ENCODE results near the gene DENND5A. TPM values are rescaled to one million over a fixed set of nuclear protein-coding genes. Genes with fewer than 3 reads are reported as not detected.

The DENND5A gene
- polyA plus RNA-seq, 3 donors, result 24.4 to 291 (median 37.5) TPM

GRCh38 chr11:9302448-9302847, 37.3 kb upstream of the DENND5A start:
- H3K27me3 ChIP-seq (ENCODE audit: control insufficient read depth in 2 of 2, insufficient read depth in 2 of 2, low read length in 2 of 2), result no peaks in the 10 kb centered on the region
- Mint-ChIP-seq H3K9me3 (no peaks in the 10 kb centered on the region), H3K4me3 (no peak overlapping the region), H3K4me1 (peaks cover 8% of the 10 kb centered on the region), H3K27ac (peak overlapping the region in 2 of 7 donors; percentile 66 to 81), H3K36me3 (peaks cover 4 to 12% of the 10 kb centered on the region in 2 donors), H3K27me3 (ENCODE audit: low read depth in 3 of 3) (peaks cover 0 to 1% (median 0%) of the 10 kb centered on the region in 3 donors)
- peaks cover 7 to 8% of the 10 kb centered on the region in 2 donors for H3K4me1 ChIP-seq (ENCODE audit: control insufficient read depth in 1 of 2, insufficient read depth in 2 of 2, low read length in 2 of 2)
- no peak for DNase-seq
- peaks cover 3 to 12% of the 10 kb centered on the region in 2 donors for H3K36me3 ChIP-seq (replicated peaks in 1 of 2; ENCODE audit: control insufficient read depth in 1 of 2, insufficient read depth in 2 of 2, low read length in 2 of 2)
- WGBS (ENCODE audit: insufficient coverage), result no CpG with 5 or more reads among the region's 3 CpGs
- H3K27ac ChIP-seq (ENCODE audit: low read depth in 1 of 2, low read length in 2 of 2), result no peak overlapping the region
- H3K79me2 ChIP-seq (ENCODE audit: insufficient read depth, low read length), result peaks cover 55% of the 10 kb centered on the region
- H3K4me2 ChIP-seq (replicated peaks; ENCODE audit: extremely low read depth, low read length, poor library complexity, severe bottlenecking), result no peak overlapping the region
- H4K20me1 ChIP-seq (ENCODE audit: insufficient read depth, low read length), result peaks cover 3% of the 10 kb centered on the region
- intact Hi-C loops (cut with micrococcal nuclease), result no loop called here
- H3K9me3 ChIP-seq (replicated peaks in 1 of 2; ENCODE audit: control insufficient read depth in 1 of 2, insufficient read depth in 1 of 2, low read length in 2 of 2), result no peaks in the 10 kb centered on the region
- H3K9ac ChIP-seq (ENCODE audit: insufficient read depth, low read length, poor library complexity, severe bottlenecking), result no peak overlapping the region
- no peak overlapping the region for H2AFZ ChIP-seq (ENCODE audit: insufficient read depth, low read depth, low read length, poor library complexity, severe bottlenecking)
- H3K4me3 ChIP-seq (replicated peaks in 1 of 3; ENCODE audit: low read depth in 2 of 3, low read length in 3 of 3), result no peak overlapping the region
- TF ChIP-seq CTCF (IDR thresholded peaks at IDR 0.05), result no peak

- intact Hi-C loops (cut with micrococcal nuclease), result no loop called here
- Histone ChIP-seq H3K4me1 (ENCODE audit: control insufficient read depth in 1 of 2, insufficient read depth in 2 of 2, low read length in 2 of 2) (peaks cover 7 to 8% of the 10 kb centered on the region in 2 donors), H3K79me2 (ENCODE audit: insufficient read depth, low read length) (peaks cover 48% of the 10 kb centered on the region), H2AFZ (ENCODE audit: insufficient read depth, low read depth, low read length, poor library complexity, severe bottlenecking) (no peak overlapping the region), H3K9ac (ENCODE audit: insufficient read depth, low read length, poor library complexity, severe bottlenecking) (no peak overlapping the region), H3K9me3 (replicated peaks in 1 of 2; ENCODE audit: control insufficient read depth in 1 of 2, insufficient read depth in 1 of 2, low read length in 2 of 2) (no peaks in the 10 kb centered on the region), H3K36me3 (replicated peaks in 1 of 2; ENCODE audit: control insufficient read depth in 1 of 2, insufficient read depth in 2 of 2, low read length in 2 of 2) (peaks cover 3 to 18% of the 10 kb centered on the region in 2 donors), H3K4me2 (replicated peaks; ENCODE audit: extremely low read depth, low read length, poor library complexity, severe bottlenecking) (peak overlapping the region; percentile 17), H4K20me1 (ENCODE audit: insufficient read depth, low read length) (peaks cover 3% of the 10 kb centered on the region), H3K27me3 (ENCODE audit: control insufficient read depth in 2 of 2, insufficient read depth in 2 of 2, low read length in 2 of 2) (no peaks in the 10 kb centered on the region), H3K27ac (ENCODE audit: low read depth in 1 of 2, low read length in 2 of 2) (peak overlapping the region in 1 of 2 donors; percentile 59), H3K4me3 (replicated peaks in 1 of 3; ENCODE audit: low read depth in 2 of 3, low read length in 3 of 3) (peak overlapping the region in 1 of 3 experiments; percentile 1)
- peak overlapping the region; percentile 34 to 85 (median 77) for H3K27ac Mint-ChIP-seq
- peaks cover 0 to 1% (median 0%) of the 10 kb centered on the region in 3 donors for H3K27me3 Mint-ChIP-seq (ENCODE audit: low read depth in 3 of 3)
- TF ChIP-seq CTCF (IDR thresholded peaks at IDR 0.05), result no peak
- no peaks in the 10 kb centered on the region for H3K9me3 Mint-ChIP-seq
- peak; percentile 17 to 56 (median 29) for DNase-seq
- H3K36me3 Mint-ChIP-seq, result peaks cover 4 to 15% of the 10 kb centered on the region in 2 donors
- peaks cover 8% of the 10 kb centered on the region for H3K4me1 Mint-ChIP-seq
- peak overlapping the region in 1 of 2 donors; percentile 53 for H3K4me3 Mint-ChIP-seq
- no CpG with 5 or more reads among the region's 10 CpGs for WGBS (ENCODE audit: insufficient coverage)
Measured at GRCh38 chr11:9301720-9302119, 36.6 kb upstream of the DENND5A start.

Data from CD14-positive monocyte (primary cell).